ENCODE data around the gene FKRP. TPM values are rescaled to one million over a fixed set of nuclear protein-coding genes. Genes with fewer than 3 reads are reported as not detected.

The FKRP gene, protein sequence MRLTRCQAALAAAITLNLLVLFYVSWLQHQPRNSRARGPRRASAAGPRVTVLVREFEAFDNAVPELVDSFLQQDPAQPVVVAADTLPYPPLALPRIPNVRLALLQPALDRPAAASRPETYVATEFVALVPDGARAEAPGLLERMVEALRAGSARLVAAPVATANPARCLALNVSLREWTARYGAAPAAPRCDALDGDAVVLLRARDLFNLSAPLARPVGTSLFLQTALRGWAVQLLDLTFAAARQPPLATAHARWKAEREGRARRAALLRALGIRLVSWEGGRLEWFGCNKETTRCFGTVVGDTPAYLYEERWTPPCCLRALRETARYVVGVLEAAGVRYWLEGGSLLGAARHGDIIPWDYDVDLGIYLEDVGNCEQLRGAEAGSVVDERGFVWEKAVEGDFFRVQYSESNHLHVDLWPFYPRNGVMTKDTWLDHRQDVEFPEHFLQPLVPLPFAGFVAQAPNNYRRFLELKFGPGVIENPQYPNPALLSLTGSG
- total RNA-seq, result 10 to 100 TPM; 14.6 to 22.8 (median 19.7) TPM
- 10 to 100 TPM; 13.0 to 20.3 TPM for polyA plus RNA-seq
- long read RNA-seq, donor 1, partial matches to known transcripts, result 0 of 22 reads
- long read RNA-seq, donor 1, other reads (novel, unspliced or antisense), result 14 of 22 reads
- long read RNA-seq, donor 2, transcript FKRP-205 (3 exons, 633 nt), result major isoform, 5 of 41 reads
- long read RNA-seq, donor 2, partial matches to known transcripts, result 0 of 41 reads
- long read RNA-seq, donor 2, other reads (novel, unspliced or antisense), result 26 of 41 reads
- long read RNA-seq, donor 3, partial matches to known transcripts, result 16 of 26 reads
- long read RNA-seq, donor 3, other reads (novel, unspliced or antisense), result 1 of 26 reads

- peak within 1 kb of the TSS; percentile 83 to 98 (median 94) for H3K27ac ChIP-seq
- H3K4me3 ChIP-seq, result peak within 1 kb of the TSS; percentile 79 to 99 (median 96)
- peaks cover 0 to 39% (median 7%) of the 10 kb centered on the region in 9 donors for H3K36me3 ChIP-seq
- intact Hi-C loops (cut with DNase I), result loop anchor here in 3 of 10 donors (5.0 to 10.0 kb wide), 3 partner anchors 43 to 249 kb away; partner anchors contain the start of gene CALM3 (in 1 of the 3)
- H3K4me1 ChIP-seq, result peaks cover 6 to 59% (median 49%) of the 10 kb centered on the region in 9 donors
- H3K27me3 ChIP-seq, result no peaks in the 10 kb centered on the region
- TF ChIP-seq CTCF (IDR thresholded peaks at IDR 0.05), result no peak
- ATAC-seq (peak; percentile 48 to 73 (median 63)), DNase-seq (peak in 1 of 2 donors; percentile 55)
- H3K9me3 ChIP-seq, result no peaks in the 10 kb centered on the region
- WGBS, 2 donors, result 1% methylated on average over 40 to 64 of the region's 68 CpGs
Measured at GRCh38 chr19:46745521-46746280, at the start of gene FKRP. TSS of gene FKRP (plus strand) at chr19:46746057. CDS start at chr19:46755451, 9,394 bp downstream.

- no peak for ATAC-seq
- peak overlapping the region in 4 of 10 donors; percentile 0 to 27 (median 15) for H3K4me3 ChIP-seq
Measured at GRCh38 chr19:46696866-46697203, 49.0 kb upstream of the FKRP start.

DNA sequence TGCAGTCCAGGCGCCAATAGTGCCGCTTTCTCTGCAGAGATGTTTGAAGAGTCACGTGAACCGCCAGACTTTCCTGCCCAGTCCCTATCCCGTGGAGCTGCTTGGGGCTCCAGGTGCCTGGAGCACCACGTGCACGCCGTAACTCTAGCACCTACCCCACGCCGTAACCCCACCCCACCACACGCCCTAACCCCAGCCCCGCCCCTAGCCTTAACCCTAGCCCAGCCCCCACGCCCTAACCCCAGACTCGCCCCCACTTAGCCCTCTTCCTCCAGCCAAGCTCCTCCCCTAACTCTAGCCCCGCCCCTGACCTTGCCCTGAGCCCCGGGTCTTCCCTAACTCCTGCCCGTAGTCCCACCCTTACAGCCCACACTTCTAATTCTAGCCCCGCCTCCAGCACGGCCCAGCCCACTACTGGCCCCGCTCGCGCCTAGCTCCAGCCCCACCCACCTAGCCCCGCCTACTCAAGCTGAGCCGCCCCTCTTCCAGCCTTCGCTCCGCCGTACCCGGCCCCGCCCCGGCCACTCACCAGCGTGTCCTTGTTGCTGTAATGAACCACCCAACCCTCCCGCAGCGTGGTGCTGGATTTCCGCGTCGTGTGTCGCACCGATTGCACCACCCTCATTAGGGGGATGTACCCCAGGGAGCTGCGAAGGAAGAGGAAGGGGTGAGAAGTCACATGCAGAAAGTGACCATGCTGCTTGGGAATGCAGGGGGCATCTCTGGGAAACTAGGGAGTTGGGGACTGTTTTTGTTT, 48.5 kb upstream of the FKRP start:
- TF ChIP-seq CTCF (IDR thresholded peaks at IDR 0.05), result no peak
- intact Hi-C loops (cut with DNase I), result no loop called here
- peak; percentile 86 to 87 for DNase-seq
- WGBS, 2 donors, result 25 to 43% methylated on average over 36 to 39 of the region's 39 CpGs
- H3K36me3 ChIP-seq, result peaks cover 0 to 98% (median 76%) of the 10 kb centered on the region in 9 donors
- H3K4me1 ChIP-seq, result peaks cover 0 to 13% (median 3%) of the 10 kb centered on the region in 9 donors
- H3K27me3 ChIP-seq, result no peaks in the 10 kb centered on the region
- no peak overlapping the region for H3K27ac ChIP-seq
- peak overlapping the region in 4 of 10 donors; percentile 0 to 27 (median 15) for H3K4me3 ChIP-seq
- H3K9me3 ChIP-seq, result no peaks in the 10 kb centered on the region
- peak; percentile 91 to 97 (median 96) for ATAC-seq

More at GRCh38 chr19:46696866-46697203, 49.0 kb upstream of the FKRP start:
- TF ChIP-seq CTCF (IDR thresholded peaks at IDR 0.05), result no peak
- peaks cover 0 to 98% (median 76%) of the 10 kb centered on the region in 9 donors for H3K36me3 ChIP-seq
- no peaks in the 10 kb centered on the region for H3K27me3 ChIP-seq
- H3K4me1 ChIP-seq, result peaks cover 0 to 13% (median 3%) of the 10 kb centered on the region in 9 donors
- 73 to 84% methylated on average over 9 of the region's 9 CpGs for WGBS, 2 donors
- no peak overlapping the region for H3K27ac ChIP-seq
- H3K9me3 ChIP-seq, result no peaks in the 10 kb centered on the region
- intact Hi-C loops (cut with DNase I), result no loop called here
- no peak for DNase-seq
